PFSK-1 (cell line): ENCODE data around the gene ZNF584.

Experiments used
- FOXP2 ChIP-seq: optimal IDR thresholded peaks from 2 replicates; pipeline ENCODE3; 2011; ENCODE audit warnings: borderline replicate concordance, control low read depth, inconsistent platforms; ENCODE audit not compliant: insufficient read depth; ENCODE audit errors: extremely low read length, extremely low read depth
- POLR2AphosphoS5 ChIP-seq: IDR thresholded peaks from 2 replicates; pipeline ENCODE4 v1.6.1; 2012; ENCODE audit warnings: low read depth, mild to moderate bottlenecking, control low read depth, low read length, moderate library complexity
- SIN3A ChIP-seq: IDR thresholded peaks from 2 replicates; pipeline ENCODE4 v1.6.1; 2012; ENCODE audit warnings: mild to moderate bottlenecking, low read length, moderate library complexity, borderline replicate concordance; ENCODE audit not compliant: insufficient read depth
- TF ChIP-seq, protein P1 (sequence below), 2 experiments: IDR thresholded peaks; 2 replicates each; pipeline versions ENCODE4 v1.6.1 to v1.8.0; 2011 to 2012; ENCODE audit warnings: low read depth in 2 of 2, low read length in 2 of 2, control low read depth in 1 of 2, inconsistent platforms in 1 of 2, mild to moderate bottlenecking in 1 of 2, moderate library complexity in 1 of 2; ENCODE audit not compliant: insufficient read depth in 1 of 2

DNA sequence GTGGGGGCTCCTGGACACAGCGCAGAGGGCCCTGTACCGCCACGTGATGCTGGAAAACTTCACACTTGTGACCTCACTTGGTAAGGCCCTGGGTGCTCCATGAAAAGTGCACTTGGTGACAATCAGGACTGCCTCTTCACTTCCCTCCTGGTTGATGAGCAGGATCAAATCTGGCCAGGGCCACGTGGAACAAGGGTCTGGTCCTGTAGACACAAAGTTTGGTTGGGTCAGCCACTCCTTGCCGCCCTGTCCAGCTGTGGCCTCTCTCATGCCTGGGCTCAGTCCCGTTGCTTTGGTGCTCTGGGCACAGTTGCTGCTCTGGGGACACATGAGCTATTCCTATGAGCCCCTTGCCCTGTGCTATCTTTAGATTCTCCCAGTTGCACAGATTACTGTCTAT lies 45.3 kb downstream of the ZNF584 start:
- no peak for TF ChIP-seq SIN3A
- TF ChIP-seq, protein P1, sequence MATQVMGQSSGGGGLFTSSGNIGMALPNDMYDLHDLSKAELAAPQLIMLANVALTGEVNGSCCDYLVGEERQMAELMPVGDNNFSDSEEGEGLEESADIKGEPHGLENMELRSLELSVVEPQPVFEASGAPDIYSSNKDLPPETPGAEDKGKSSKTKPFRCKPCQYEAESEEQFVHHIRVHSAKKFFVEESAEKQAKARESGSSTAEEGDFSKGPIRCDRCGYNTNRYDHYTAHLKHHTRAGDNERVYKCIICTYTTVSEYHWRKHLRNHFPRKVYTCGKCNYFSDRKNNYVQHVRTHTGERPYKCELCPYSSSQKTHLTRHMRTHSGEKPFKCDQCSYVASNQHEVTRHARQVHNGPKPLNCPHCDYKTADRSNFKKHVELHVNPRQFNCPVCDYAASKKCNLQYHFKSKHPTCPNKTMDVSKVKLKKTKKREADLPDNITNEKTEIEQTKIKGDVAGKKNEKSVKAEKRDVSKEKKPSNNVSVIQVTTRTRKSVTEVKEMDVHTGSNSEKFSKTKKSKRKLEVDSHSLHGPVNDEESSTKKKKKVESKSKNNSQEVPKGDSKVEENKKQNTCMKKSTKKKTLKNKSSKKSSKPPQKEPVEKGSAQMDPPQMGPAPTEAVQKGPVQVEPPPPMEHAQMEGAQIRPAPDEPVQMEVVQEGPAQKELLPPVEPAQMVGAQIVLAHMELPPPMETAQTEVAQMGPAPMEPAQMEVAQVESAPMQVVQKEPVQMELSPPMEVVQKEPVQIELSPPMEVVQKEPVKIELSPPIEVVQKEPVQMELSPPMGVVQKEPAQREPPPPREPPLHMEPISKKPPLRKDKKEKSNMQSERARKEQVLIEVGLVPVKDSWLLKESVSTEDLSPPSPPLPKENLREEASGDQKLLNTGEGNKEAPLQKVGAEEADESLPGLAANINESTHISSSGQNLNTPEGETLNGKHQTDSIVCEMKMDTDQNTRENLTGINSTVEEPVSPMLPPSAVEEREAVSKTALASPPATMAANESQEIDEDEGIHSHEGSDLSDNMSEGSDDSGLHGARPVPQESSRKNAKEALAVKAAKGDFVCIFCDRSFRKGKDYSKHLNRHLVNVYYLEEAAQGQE (IDR thresholded peaks at IDR 0.05; ENCODE audit: insufficient read depth in 1 of 2, low read depth in 2 of 2, low read length in 2 of 2), result no peak
- no peak for TF ChIP-seq FOXP2
- TF ChIP-seq POLR2AphosphoS5, result no peak
